GM18951 (cell line): ENCODE data around the gene BMP8A.
"Not testable (repeated sequence)": the region's sequence is repeated elsewhere in the genome, so short reads cannot be mapped to it uniquely, and the experiment has no call there.

Experiments used
- POLR2A ChIP-seq: IDR thresholded peaks from 4 replicates; pipeline ENCODE4 v1.6.1; 2011; ENCODE audit warnings: mild to moderate bottlenecking; ENCODE audit not compliant: insufficient read length, insufficient read depth; ENCODE audit errors: extremely low read depth
- in situ Hi-C: fragments of 300-500 bp; cut with MboI; formaldehyde crosslinking; loops from one replicate; pipeline ENCODE4 v1.12.0; 2022; ENCODE audit warnings: low sequenced_read_pairs, mixed read lengths, inconsistent platforms; ENCODE audit not compliant: unreplicated experiment

BMP8A gene

GRCh38 chr1:39491146-39491921 is at the start of gene BMP8A:
Gene BMP8A (plus strand): TSS chr1:39491636. CDS start chr1:39491992, 356 bp downstream.
- in situ Hi-C loops: no loop called here
- no peak for TF ChIP-seq POLR2A

GRCh38 chr1:39441797-39442196 is 49.6 kb upstream of the BMP8A start:
- in situ Hi-C loops: no loop called here
- TF ChIP-seq POLR2A: no peak

- in situ Hi-C loops: no loop called here
- TF ChIP-seq POLR2A: no peak
These were observed 45.9 kb upstream of the BMP8A start for GRCh38 chr1:39445573-39445972.

- TF ChIP-seq POLR2A: no peak
- in situ Hi-C loops: no loop called here
These were observed 44.4 kb upstream of the BMP8A start for GRCh38 chr1:39446986-39447567.

GRCh38 chr1:39450041-39450440 is 41.4 kb upstream of the BMP8A start:
- in situ Hi-C loops: not testable (repeated sequence)

GRCh38 chr1:39450956-39451606 is 40.4 kb upstream of the BMP8A start:
- TF ChIP-seq POLR2A: no peak
- in situ Hi-C loops: no loop called here

- no peak for TF ChIP-seq POLR2A
- in situ Hi-C loops: no loop called here
These were observed 39.4 kb upstream of the BMP8A start for GRCh38 chr1:39452081-39452480.

GRCh38 chr1:39452540-39452939 is 38.9 kb upstream of the BMP8A start:
- no peak for TF ChIP-seq POLR2A
- in situ Hi-C loops: no loop called here

- TF ChIP-seq POLR2A: no peak
- in situ Hi-C loops: no loop called here
These were observed 37.8 kb upstream of the BMP8A start for GRCh38 chr1:39453603-39454002.

GRCh38 chr1:39458991-39459390 is 32.4 kb upstream of the BMP8A start:
- in situ Hi-C loops: no loop called here
- TF ChIP-seq POLR2A: no peak

GRCh38 chr1:39462074-39462473 is 29.4 kb upstream of the BMP8A start:
- TF ChIP-seq POLR2A: no peak
- in situ Hi-C loops: no loop called here

- in situ Hi-C loops: no loop called here
- no peak for TF ChIP-seq POLR2A
These were observed 24.9 kb upstream of the BMP8A start for GRCh38 chr1:39466413-39467107.

- in situ Hi-C loops: not testable (repeated sequence)
These were observed 24.2 kb upstream of the BMP8A start for GRCh38 chr1:39467108-39467720.

GRCh38 chr1:39469150-39469549 is 22.3 kb upstream of the BMP8A start:
- in situ Hi-C loops: no loop called here
- no peak for TF ChIP-seq POLR2A
